GM21737 (cell line): ENCODE measurements around the gene PYY.

ENCODE experiments used
- ATAC-seq: cut with Tn5 transposase; IDR thresholded peaks from one replicate; pipeline ENCODE4 v1.9.1; 2021; ENCODE audit warnings: mild to moderate bottlenecking, moderate library complexity; ENCODE audit not compliant: unreplicated experiment

Gene PYY

GRCh38 chr17:43917348-43918025 is 36.3 kb downstream of the PYY start:
- no peak for ATAC-seq

GRCh38 chr17:43917016-43917347 is 36.8 kb downstream of the PYY start:
- no peak for ATAC-seq

- no peak for ATAC-seq
Observed at GRCh38 chr17:43916385-43916784, 37.4 kb downstream of the PYY start.

GRCh38 chr17:43915559-43915958 is 38.2 kb downstream of the PYY start:
- ATAC-seq = no peak

GRCh38 chr17:43914451-43914850 is 39.3 kb downstream of the PYY start:
- no peak for ATAC-seq

GRCh38 chr17:43913584-43913983 is 40.2 kb downstream of the PYY start:
- ATAC-seq = no peak

GRCh38 chr17:43912635-43913304 is 41.0 kb downstream of the PYY start:
- no peak for ATAC-seq

GRCh38 chr17:43911904-43912303 is 41.8 kb downstream of the PYY start:
- ATAC-seq = no peak

GRCh38 chr17:43909537-43910231 is 44.1 kb downstream of the PYY start:
- no peak for ATAC-seq

GRCh38 chr17:43907998-43908721 is 45.6 kb downstream of the PYY start:
- ATAC-seq = no peak

GRCh38 chr17:43907425-43907981 is 46.2 kb downstream of the PYY start, which contains the start of gene MPP2:
Gene MPP2 (minus strand): TSS chr17:43907536. CDS start chr17:43904460, 3,076 bp downstream.
- ATAC-seq = no peak

GRCh38 chr17:43906951-43907424 is 46.8 kb downstream of the PYY start:
- no peak for ATAC-seq

GRCh38 chr17:43905985-43906852 is 47.5 kb downstream of the PYY start:
- no peak for ATAC-seq

- no peak for ATAC-seq
Observed at GRCh38 chr17:43905400-43905984, 48.2 kb downstream of the PYY start.
